ENCODE results near the gene FIGNL1. TPM values are rescaled to one million over a fixed set of nuclear protein-coding genes. Genes with fewer than 3 reads are reported as not detected.

The FIGNL1 gene
- total RNA-seq, 4 donors from 2014 or later: 6.5 to 16.1 (median 7.5) TPM

DNA sequence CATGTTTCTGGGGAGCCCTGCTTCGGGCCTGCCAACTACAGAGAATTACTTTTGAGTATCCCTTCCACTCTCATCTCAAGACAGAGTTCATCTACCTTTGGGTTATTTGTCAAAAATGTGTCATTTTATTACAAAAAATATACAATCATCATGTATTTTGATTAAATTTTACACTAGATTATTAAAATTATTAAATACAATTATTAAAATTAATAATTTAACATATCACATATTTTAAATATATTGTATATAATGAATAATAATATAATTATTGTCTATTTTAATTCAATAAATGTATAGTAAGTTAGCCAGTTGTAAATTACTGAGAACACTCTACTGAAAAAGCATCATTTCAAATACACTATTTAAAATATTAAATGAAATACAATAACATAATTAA, 50.9 kb downstream of the FIGNL1 start:
- ATAC-seq (ENCODE audit: low FRiP score): no peak
- TF ChIP-seq, protein P1, sequence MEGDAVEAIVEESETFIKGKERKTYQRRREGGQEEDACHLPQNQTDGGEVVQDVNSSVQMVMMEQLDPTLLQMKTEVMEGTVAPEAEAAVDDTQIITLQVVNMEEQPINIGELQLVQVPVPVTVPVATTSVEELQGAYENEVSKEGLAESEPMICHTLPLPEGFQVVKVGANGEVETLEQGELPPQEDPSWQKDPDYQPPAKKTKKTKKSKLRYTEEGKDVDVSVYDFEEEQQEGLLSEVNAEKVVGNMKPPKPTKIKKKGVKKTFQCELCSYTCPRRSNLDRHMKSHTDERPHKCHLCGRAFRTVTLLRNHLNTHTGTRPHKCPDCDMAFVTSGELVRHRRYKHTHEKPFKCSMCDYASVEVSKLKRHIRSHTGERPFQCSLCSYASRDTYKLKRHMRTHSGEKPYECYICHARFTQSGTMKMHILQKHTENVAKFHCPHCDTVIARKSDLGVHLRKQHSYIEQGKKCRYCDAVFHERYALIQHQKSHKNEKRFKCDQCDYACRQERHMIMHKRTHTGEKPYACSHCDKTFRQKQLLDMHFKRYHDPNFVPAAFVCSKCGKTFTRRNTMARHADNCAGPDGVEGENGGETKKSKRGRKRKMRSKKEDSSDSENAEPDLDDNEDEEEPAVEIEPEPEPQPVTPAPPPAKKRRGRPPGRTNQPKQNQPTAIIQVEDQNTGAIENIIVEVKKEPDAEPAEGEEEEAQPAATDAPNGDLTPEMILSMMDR (IDR thresholded peaks at IDR 0.05): no peak

DNA sequence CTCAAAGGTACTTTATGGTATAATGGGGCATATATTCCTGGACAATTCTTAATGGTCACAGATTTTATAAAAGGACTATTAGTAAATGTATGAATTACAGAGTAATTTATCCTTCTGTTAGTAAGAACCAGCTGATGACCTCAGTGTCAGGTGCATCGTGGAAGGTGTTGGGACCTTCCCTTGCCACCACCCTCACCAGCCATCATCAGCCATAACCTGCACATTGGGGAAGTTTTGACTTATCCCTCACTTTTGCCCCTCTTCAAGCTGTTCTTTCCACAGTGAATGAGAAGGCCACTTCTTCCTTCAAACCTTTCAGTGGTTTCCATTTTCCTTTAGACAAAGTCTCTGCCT, 52.2 kb downstream of the FIGNL1 start:
- TF ChIP-seq, protein P1 (IDR thresholded peaks at IDR 0.05): no peak
- ATAC-seq (ENCODE audit: low FRiP score) (no peak), DNase-seq (ENCODE audit: low spot score) (no peak)

More for the DNA sequence above, 50.9 kb downstream of the FIGNL1 start:
- DNase-seq (ENCODE audit: low spot score): no peak

DNA sequence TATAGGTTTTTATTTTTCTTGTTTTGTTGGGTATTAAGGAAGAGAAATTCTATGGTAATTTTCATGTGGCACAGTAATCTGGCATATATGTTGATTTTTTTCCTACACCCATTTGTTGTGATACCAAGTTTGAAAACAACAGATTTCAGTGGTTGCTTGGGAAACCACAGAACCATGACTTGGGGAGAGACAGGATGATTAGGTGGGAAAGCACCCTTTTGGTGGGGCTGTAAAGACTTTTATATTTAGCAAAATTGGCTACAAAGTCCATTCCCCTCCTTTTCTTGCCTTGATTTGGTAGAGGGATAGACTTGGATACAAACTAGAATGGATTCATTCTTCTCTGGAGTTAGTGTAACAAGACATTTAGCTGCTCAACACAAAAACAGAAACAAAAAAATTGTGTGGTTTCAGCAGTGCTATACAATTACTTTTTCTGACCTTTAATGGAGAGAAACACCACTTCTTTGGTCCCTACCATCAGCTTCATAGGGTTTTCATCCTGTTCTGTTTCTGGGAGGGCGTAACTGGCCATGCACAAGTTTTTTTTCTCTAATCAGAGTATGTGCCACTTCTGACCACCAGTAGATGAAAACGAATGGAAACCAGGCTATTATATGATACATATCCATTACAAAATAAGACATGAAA, 52.7 kb downstream of the FIGNL1 start:
- no peak for DNase-seq (ENCODE audit: low spot score)
- TF ChIP-seq, protein P1 (IDR thresholded peaks at IDR 0.05): no peak

DNA sequence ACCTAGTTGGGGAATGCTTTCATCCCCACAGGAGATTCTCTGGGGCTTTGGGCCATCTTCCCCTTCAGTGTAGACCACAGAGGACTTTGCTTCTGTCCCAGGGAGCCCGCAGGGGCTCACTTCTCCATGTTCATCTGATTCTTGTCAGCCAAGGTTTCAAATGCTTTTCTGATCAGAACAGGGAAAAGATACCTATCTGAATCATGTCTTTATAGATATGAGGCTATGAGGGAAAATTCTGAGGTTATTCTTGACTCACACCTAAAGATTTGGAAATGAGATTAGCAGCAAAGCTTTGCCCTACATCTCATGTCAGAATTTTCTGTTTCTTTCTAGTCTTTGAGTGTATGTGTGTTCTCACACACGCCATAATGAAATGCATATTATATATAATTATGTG, 53.3 kb downstream of the FIGNL1 start:
- TF ChIP-seq, protein P1 (IDR thresholded peaks at IDR 0.05): no peak
- ATAC-seq (ENCODE audit: low FRiP score) (no peak), DNase-seq (ENCODE audit: low spot score) (no peak)

More for the DNA sequence above, 52.7 kb downstream of the FIGNL1 start:
- ATAC-seq (ENCODE audit: low FRiP score): no peak

DNA sequence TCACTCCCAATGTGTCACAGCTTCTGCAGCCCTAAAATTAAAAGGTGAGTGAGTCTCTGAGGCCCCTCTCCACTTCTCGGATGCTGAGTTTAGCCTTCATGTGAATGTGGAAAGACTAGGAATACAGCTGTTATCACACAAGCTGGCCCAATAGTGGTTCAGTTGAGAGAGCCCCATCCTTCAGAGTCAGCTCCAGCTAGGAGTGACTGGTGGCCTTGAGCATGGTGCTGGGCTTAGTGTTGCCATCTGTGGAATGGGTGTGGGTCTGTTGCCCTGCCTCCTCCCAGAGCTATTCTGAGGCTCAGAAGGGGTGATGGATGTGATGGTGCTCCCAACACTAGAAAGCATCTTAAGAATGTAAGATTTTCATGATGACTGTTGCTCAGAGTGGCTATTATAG, 55.8 kb downstream of the FIGNL1 start:
- TF ChIP-seq, protein P1 (IDR thresholded peaks at IDR 0.05): no peak
- no peak for ATAC-seq (ENCODE audit: low FRiP score)
- no peak for DNase-seq (ENCODE audit: low spot score)

Small RNAs within 50 kb of the gene (small RNA-seq; reads per million reads assigned to genes)
- gene RNU6-1091P: not detected

Other genes with a start within 250 kb of the FIGNL1 start
- gene IKZF1, start 145.6 kb downstream of the FIGNL1 start, total RNA-seq: 10 to 100 TPM; 14.6 to 34.5 (median 21.7) TPM
- under 1 TPM in 3 of 4 donors, not detected in 1; 0.44 to 0.79 (median 0.60) TPM for gene DDC, start 115.1 kb upstream of the FIGNL1 start, total RNA-seq